Measurements from ENCODE around the gene SPART. TPM values are rescaled to one million over a fixed set of nuclear protein-coding genes. Genes with fewer than 3 reads are reported as not detected.
"Not testable (repeated sequence)": the region's sequence is repeated elsewhere in the genome, so short reads cannot be mapped to it uniquely, and the experiment has no call there.

SPART gene
- total and polyA plus RNA-seq, 2 donors = 60.9 to 124 TPM

DNA sequence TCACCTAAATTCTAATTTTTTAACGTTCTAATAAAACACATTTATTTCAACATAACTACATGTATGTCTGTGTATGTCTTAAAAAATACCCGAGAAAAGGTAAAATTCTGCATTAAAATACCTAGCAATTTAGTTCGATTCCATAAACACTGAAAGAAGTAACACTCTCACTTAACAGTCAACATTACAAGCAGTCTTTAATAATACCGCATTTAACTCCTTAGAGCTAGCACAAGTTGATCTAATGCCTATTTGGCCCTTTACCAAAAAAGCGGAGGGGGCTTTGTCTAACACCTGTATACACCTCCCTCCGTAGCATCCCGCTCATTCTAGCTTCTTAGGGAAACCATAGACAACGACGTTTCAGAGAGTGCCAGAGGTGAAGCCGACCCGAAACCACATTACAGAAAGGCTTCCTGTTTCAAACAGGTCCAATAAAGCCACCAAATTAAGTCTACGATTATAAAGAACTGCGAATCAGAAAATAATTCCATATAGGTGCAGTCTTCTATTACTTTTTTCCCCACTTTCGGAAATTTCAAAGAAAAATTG, 1.2 kb downstream of the SPART start:
- Histone ChIP-seq H3K36me3 (ENCODE audit: insufficient read depth) (no peaks in the 10 kb centered on the region), H3K4me1 (ENCODE audit: insufficient read depth) (no peaks in the 10 kb centered on the region), H3K27ac (ENCODE audit: low read depth) (peak overlapping the region; percentile 99), H3K4me3 (ENCODE audit: low read depth, low read length) (peak overlapping the region; percentile 75)
- no peak for DNase-seq (ENCODE audit: extremely low spot score)
- WGBS = 10% methylated on average over 14 of the region's 14 CpGs

- Histone ChIP-seq H3K4me1 (ENCODE audit: insufficient read depth) (no peaks in the 10 kb centered on the region), H3K36me3 (ENCODE audit: insufficient read depth) (no peaks in the 10 kb centered on the region), H3K4me3 (ENCODE audit: low read depth, low read length) (no peak overlapping the region), H3K27ac (ENCODE audit: low read depth) (no peak overlapping the region)
- no peak for DNase-seq (ENCODE audit: extremely low spot score)
- WGBS = 73% methylated on average over 6 of the region's 6 CpGs
These were observed 2.0 kb downstream of the SPART start for GRCh38 chr13:36344173-36344572.

- Histone ChIP-seq H3K4me1 (ENCODE audit: insufficient read depth) (no peaks in the 10 kb centered on the region), H3K36me3 (ENCODE audit: insufficient read depth) (no peaks in the 10 kb centered on the region), H3K4me3 (ENCODE audit: low read depth, low read length) (no peak overlapping the region), H3K27ac (ENCODE audit: low read depth) (no peak overlapping the region)
- DNase-seq (ENCODE audit: extremely low spot score) = no peak
- 88% methylated on average over 3 of the region's 3 CpGs for WGBS
These were observed 2.4 kb downstream of the SPART start for GRCh38 chr13:36343766-36344165.

GRCh38 chr13:36342715-36343114, 3.5 kb downstream of the SPART start:
- H3K36me3 ChIP-seq (ENCODE audit: insufficient read depth) = no peaks in the 10 kb centered on the region
- DNase-seq (ENCODE audit: extremely low spot score) = no peak
- H3K4me3 ChIP-seq (ENCODE audit: low read depth, low read length) = no peak overlapping the region
- no peaks in the 10 kb centered on the region for H3K4me1 ChIP-seq (ENCODE audit: insufficient read depth)
- no peak overlapping the region for H3K27ac ChIP-seq (ENCODE audit: low read depth)
- WGBS = 89% methylated on average over 2 of the region's 2 CpGs

- Histone ChIP-seq H3K27ac (ENCODE audit: low read depth) (no peak overlapping the region), H3K4me1 (ENCODE audit: insufficient read depth) (no peaks in the 10 kb centered on the region), H3K36me3 (ENCODE audit: insufficient read depth) (no peaks in the 10 kb centered on the region), H3K4me3 (ENCODE audit: low read depth, low read length) (no peak overlapping the region)
- DNase-seq (ENCODE audit: extremely low spot score) = no peak
- whole genome bisulfite sequencing = 73% methylated on average over 1 of the region's 1 CpG
These were observed 4.5 kb downstream of the SPART start for GRCh38 chr13:36341718-36342117.

DNA sequence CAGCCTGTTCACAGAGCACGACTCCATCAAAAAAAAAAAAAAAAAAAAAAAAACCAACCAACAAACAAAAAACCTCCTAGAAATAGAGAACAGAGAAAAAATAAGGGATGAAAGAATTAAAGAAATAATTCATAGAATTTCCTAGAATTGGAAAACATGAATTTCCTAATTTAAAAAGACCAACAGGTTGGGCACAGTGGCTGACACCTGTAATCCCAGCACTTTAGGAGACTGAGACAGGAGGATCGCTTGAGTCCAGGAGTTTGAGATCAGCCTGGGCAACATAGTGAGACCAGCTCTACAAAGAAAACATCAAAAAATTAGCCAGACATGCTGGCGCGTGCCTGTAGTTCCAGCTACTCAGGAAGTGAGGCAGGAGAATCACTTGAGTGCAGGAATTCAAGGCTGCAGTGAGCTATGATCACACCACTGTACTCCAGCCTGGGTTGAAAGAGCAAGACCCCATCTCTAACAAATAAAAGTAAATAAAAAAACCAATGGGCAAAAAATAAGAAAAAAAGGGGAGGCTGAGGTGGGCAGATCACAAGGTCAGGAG, 6.5 kb downstream of the SPART start:
- Histone ChIP-seq H3K4me1 (ENCODE audit: insufficient read depth) (no peaks in the 10 kb centered on the region), H3K36me3 (ENCODE audit: insufficient read depth) (no peaks in the 10 kb centered on the region), H3K4me3 (ENCODE audit: low read depth, low read length) (no peak overlapping the region), H3K27ac (ENCODE audit: low read depth) (no peak overlapping the region)
- DNase-seq (ENCODE audit: extremely low spot score) = no peak
- WGBS = 96% methylated on average over 4 of the region's 4 CpGs

DNA sequence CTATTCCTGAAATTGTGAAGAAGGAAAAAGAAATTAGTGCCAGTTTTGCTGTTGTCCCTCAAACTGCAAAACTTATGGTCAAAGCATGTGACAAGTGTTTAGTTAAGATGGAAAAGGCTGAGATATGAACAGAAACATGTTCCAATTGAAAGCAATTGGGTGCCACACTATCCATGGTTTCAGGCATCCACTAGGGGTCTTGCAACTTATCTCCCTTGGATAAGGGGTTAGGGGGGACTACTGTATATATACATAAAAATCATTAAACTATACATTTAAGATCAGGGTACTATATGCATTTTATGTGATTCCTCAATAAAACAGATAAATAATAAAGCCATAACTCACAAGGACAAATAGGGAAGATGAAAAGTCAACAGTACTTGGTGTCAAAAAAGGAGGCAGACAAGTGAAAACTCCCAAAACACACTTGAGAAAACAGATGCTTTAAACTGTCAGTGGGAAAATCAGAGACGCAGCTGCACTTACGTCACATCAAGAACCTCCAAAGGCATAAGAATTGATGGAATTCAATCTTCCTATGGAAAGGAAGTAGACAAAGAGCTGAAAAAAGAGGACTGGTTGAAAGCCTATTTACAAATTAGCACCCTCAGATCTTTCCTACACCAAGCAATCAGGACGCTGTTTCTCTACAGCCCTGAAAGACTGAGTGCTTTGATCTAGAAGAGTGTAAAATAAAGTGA, 8.1 kb downstream of the SPART start:
- whole genome bisulfite sequencing = 83% methylated on average over 3 of the region's 3 CpGs
- no peak overlapping the region for H3K27ac ChIP-seq (ENCODE audit: low read depth)
- no peak overlapping the region for H3K4me3 ChIP-seq (ENCODE audit: low read depth, low read length)

DNA sequence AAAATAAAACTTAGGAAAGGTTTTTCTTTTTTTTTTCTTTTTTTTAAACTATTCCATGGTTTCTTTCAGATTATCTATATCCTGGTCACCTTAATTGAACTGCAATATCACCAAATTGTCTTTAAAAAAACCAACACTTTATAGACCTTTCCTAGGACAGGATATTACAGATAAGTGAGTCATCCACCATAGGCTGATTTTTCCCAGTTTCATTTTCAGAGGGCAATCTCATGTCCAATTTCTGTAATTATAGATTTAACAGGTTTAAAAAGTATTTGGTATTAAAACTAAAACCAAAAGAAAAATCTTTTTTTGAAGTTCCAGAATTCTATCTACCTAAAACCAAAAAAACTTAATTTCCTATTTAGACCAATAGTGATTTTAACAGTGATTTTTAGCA, 13.2 kb downstream of the SPART start:
- no peak overlapping the region for H3K27ac ChIP-seq (ENCODE audit: low read depth)
- DNase-seq (ENCODE audit: extremely low spot score) = no peak
- no peak overlapping the region for H3K4me3 ChIP-seq (ENCODE audit: low read depth, low read length)
- peaks cover 2% of the 10 kb centered on the region for H3K36me3 ChIP-seq (ENCODE audit: insufficient read depth)
- H3K4me1 ChIP-seq (ENCODE audit: insufficient read depth) = no peaks in the 10 kb centered on the region

More for the DNA sequence above, 8.1 kb downstream of the SPART start:
- DNase-seq (ENCODE audit: extremely low spot score) = no peak
- H3K4me1 ChIP-seq (ENCODE audit: insufficient read depth) = no peaks in the 10 kb centered on the region
- H3K36me3 ChIP-seq (ENCODE audit: insufficient read depth) = no peaks in the 10 kb centered on the region

GRCh38 chr13:36332255-36332654, 13.9 kb downstream of the SPART start:
- H3K4me3 ChIP-seq (ENCODE audit: low read depth, low read length); DNase-seq (ENCODE audit: extremely low spot score); H3K36me3 ChIP-seq (ENCODE audit: insufficient read depth); H3K4me1 ChIP-seq (ENCODE audit: insufficient read depth); H3K27ac ChIP-seq (ENCODE audit: low read depth): not testable (repeated sequence)

DNA sequence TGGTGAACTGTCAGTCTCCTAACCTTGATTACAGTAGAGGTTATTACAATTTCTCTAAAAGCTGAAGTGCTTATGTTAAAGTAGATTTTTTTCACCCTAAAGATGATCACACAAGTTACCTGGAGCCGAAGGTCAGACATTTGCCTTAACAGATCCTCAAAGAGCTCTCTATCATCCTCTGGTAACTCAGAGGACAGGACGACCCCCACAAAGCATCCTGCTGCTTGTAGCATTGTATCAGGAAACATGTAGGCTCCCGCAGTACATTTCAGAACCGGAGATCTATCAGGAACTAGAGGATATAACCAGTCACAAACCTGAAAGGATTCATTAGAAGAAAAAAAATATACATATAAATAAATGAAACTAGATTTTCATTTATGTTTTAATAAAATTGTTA, 14.9 kb downstream of the SPART start:
- H3K4me1 ChIP-seq (ENCODE audit: insufficient read depth) = no peaks in the 10 kb centered on the region
- WGBS = 83% methylated on average over 4 of the region's 4 CpGs
- no peak overlapping the region for H3K27ac ChIP-seq (ENCODE audit: low read depth)
- peaks cover 2% of the 10 kb centered on the region for H3K36me3 ChIP-seq (ENCODE audit: insufficient read depth)
- DNase-seq (ENCODE audit: extremely low spot score) = no peak
- H3K4me3 ChIP-seq (ENCODE audit: low read depth, low read length) = no peak overlapping the region

DNA sequence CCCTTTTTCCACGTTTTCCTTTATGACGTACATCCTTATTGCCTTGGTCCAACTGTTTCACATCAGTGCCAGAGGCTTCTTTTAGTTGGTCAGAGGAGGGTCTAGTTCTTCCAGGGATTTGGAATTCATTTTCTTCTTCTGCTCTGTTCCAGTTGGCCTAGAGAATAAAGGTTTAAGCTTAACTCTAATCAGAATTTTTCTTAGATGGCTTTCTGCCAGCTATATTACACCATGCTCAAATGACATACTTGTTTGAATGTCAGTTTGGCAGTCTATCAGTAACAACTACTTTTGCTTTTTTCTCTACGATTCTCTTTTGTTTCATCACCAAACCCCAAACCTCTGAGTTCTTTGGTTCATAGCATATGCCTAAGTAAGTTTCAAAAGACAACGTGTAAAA, 16.8 kb downstream of the SPART start:
- WGBS = 69% methylated on average over 4 of the region's 4 CpGs
- no peak for DNase-seq (ENCODE audit: extremely low spot score)
- H3K4me1 ChIP-seq (ENCODE audit: insufficient read depth) = no peaks in the 10 kb centered on the region
- H3K27ac ChIP-seq (ENCODE audit: low read depth) = no peak overlapping the region
- peaks cover 2% of the 10 kb centered on the region for H3K36me3 ChIP-seq (ENCODE audit: insufficient read depth)
- H3K4me3 ChIP-seq (ENCODE audit: low read depth, low read length) = no peak overlapping the region

GRCh38 chr13:36328821-36329220, 17.4 kb downstream of the SPART start:
- 89% methylated on average over 2 of the region's 2 CpGs for WGBS
- no peak overlapping the region for H3K27ac ChIP-seq (ENCODE audit: low read depth)
- peaks cover 2% of the 10 kb centered on the region for H3K36me3 ChIP-seq (ENCODE audit: insufficient read depth)
- H3K4me1 ChIP-seq (ENCODE audit: insufficient read depth) = no peaks in the 10 kb centered on the region
- H3K4me3 ChIP-seq (ENCODE audit: low read depth, low read length) = no peak overlapping the region
- DNase-seq (ENCODE audit: extremely low spot score) = no peak

DNA sequence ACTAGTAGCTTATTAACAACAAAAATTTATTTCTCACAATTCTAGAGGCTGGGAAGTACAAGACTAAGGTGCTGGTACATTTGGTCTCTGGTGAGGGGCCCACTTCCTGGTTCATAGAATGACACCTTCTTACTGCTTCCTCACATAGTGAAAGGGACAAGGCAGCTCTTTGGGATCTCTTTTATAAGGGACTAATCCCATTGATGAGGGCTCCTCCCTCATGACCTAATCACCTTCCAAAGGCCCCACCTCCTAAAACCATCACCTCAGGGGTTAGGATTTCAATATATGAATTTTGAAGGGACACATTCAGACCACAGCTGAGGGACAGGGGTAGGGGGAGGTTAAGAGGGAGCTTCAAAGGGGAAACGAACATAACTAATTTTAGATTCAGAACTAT, 20.3 kb downstream of the SPART start:
- Histone ChIP-seq H3K4me3 (ENCODE audit: low read depth, low read length) (no peak overlapping the region), H3K27ac (ENCODE audit: low read depth) (no peak overlapping the region), H3K4me1 (ENCODE audit: insufficient read depth) (no peaks in the 10 kb centered on the region), H3K36me3 (ENCODE audit: insufficient read depth) (peaks cover 5% of the 10 kb centered on the region)
- DNase-seq (ENCODE audit: extremely low spot score) = no peak
- 86% methylated on average over 1 of the region's 1 CpG for WGBS

DNA sequence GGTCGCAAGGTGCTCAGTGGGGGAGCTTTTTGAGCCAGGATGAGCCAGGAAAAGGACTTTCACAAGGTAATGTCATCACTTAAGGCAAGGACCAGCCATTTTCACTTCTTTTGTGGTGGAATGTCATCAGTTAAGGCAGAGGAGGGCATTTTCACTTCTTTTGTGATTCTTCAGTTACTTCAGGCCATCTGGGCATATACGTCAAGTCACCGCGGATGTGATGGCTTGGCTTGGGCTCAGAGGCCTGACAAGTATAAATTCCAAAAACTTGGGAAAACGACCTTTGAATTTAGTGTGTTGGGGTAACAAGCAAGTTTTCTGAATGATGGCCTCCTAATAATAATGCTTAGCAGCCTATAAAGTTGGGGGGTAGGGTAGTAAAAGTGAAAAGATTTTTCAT, 21.3 kb downstream of the SPART start:
- 78% methylated on average over 5 of the region's 5 CpGs for WGBS

More for the DNA sequence above, 21.3 kb downstream of the SPART start:
- H3K4me3 ChIP-seq (ENCODE audit: low read depth, low read length); H3K27ac ChIP-seq (ENCODE audit: low read depth); H3K36me3 ChIP-seq (ENCODE audit: insufficient read depth); DNase-seq (ENCODE audit: extremely low spot score); H3K4me1 ChIP-seq (ENCODE audit: insufficient read depth): not testable (repeated sequence)

Measured in urinary bladder (tissue), 4 donors.